Measurements from ENCODE around the gene PTPRK.
"Not testable (repeated sequence)": the region's sequence is repeated elsewhere in the genome, so short reads cannot be mapped to it uniquely, and the experiment has no call there.

Gene PTPRK

GRCh38 chr6:127990074-127990473, 530.3 kb downstream of the PTPRK start:
- DNase-seq, result no peak

GRCh38 chr6:127980996-127981395, 539.4 kb downstream of the PTPRK start:
- no peak for DNase-seq

GRCh38 chr6:127978185-127978584, 542.2 kb downstream of the PTPRK start:
- DNase-seq, result not testable (repeated sequence)

- DNase-seq, result no peak
Measured at GRCh38 chr6:127976796-127977195, 543.6 kb downstream of the PTPRK start.

DNA sequence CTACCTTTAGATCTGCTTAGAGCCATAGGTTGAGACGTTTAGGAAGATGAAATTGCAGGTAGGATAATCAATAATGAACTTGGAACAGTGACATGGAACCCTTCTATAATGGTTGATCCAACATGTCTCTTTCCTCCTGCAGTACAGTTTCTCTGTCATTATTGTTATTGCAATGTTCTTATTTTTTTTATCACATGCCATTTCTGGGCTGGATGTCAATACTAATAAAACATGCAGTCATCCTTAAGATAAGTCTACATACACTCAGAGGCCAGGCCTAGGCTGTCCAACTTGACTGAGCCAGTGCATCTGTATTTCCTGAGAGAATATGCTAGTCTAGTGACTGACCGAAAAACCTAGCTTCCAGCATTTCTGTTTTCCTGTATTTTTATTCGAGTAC, 544.3 kb downstream of the PTPRK start:
- no peak for DNase-seq

GRCh38 chr6:127972815-127973214, 547.6 kb downstream of the PTPRK start:
- DNase-seq, result no peak

DNA sequence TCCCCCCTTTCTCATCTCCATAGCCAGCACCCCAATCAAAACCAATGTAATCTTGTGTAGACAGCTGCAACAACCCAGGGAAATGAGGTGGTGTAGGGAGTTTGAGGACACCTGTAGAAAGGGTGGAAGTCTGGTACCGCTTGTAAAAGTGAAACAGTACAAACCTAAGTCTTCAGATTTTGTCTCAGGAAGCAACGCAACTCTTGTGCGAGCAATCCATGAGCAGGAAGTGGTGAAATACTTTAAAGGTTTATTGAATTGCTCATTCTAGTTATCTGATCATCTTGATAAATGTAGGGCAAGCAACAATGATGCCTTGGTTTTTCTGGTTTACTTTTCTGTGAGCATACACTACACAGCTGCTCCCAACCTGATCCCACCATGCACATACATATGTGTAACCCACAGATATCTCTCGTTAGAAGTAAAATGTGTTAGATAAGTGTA, 548.4 kb downstream of the PTPRK start:
- DNase-seq, result no peak

GRCh38 chr6:127971386-127971785, 549.0 kb downstream of the PTPRK start:
- DNase-seq, result no peak

GRCh38 chr6:127969701-127970100, 550.7 kb downstream of the PTPRK start:
- no peak for DNase-seq

DNA sequence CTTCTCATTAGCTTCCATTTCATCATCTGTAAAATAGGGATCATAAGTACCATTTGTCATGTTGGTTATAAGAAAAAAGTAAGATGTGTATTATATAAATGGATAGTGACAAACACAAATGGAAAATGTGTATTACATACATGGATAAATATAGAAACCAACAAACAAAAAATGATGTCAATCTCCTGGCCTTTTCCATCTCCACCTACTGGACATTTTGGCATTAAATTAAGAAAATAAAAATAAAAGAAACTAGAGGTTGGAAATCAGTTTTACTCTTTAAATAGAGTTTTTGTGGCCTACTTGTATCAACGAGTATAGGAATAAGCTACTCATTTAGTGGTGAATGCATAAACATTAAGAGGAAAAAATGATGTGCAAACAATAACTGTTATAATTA, 552.0 kb downstream of the PTPRK start:
- DNase-seq, result no peak

- no peak for DNase-seq
Measured at GRCh38 chr6:127967708-127968107, 552.7 kb downstream of the PTPRK start.

DNA sequence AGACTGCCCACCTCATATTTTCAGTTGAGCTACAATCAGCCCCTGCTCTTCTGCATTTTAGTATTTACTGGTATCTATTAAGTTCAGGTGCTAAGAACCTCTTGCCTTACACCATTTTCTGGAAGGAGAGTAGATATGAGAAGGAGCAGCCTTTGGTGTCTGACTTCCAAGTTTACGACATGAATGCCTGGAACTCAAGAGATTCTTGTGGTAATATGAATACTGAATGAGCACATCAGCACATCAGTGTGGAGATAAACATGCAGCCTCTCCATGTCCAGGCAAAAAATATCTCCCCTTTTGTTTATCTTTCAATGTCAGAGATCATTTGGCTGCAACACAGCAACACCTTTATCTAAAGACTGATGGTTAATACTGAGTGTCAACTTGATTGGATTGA, 553.8 kb downstream of the PTPRK start:
- DNase-seq, result no peak

GRCh38 chr6:127963495-127963894, 556.9 kb downstream of the PTPRK start:
- DNase-seq, result no peak

- DNase-seq, result no peak
Measured at GRCh38 chr6:127959869-127960268, 560.5 kb downstream of the PTPRK start.

- no peak for DNase-seq
Measured at GRCh38 chr6:127956956-127957355, 563.4 kb downstream of the PTPRK start.

DNA sequence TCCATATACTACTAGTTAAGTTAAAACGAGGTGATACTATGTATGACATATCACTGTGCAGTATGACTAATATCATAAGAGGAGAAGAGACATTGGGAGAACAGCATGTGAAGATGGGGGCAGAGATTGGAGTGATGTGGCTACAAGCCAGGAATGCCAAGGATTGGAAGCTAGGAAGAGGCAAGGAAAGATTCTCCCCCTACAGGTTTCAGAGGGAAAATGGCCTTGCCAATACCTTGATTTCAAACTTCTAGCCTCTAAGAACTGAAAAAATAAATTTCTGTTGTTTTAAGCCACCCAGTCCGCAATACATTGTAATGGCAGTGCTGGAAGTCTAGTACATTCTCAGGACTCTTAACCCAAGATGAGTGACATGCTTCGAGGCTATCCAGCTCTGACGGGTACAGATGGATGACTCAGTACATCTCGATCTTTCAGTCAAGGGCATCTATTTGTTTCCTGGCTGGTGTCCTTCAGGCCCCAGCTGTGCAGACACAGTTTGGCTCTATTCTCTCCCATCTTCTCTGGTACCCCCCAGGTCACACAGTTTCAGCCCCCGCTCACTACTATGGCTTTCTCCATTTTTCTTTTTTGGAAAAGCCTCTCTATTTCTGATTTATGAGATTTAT, 564.0 kb downstream of the PTPRK start:
- no peak for DNase-seq

GRCh38 chr6:127954082-127954481, 566.3 kb downstream of the PTPRK start:
- no peak for DNase-seq

DNA sequence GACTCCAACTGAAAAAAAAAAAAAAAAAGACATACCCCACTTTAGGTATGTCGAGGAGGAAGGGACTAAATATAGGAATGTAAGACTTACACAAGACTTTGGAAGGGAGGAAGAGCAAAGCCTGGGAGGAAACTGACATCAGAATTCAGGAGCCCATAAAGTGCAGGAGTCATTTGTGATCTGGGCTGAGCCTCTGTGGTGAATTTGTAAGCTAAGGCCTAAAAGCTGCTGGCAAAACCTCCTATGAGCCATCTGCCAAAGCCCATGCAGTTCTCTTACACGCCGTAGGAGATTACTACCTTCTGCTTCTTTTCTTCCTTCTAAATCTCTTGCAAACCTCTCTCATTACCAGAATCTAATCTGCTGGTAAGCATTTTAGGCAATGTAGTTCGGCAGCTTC, 567.6 kb downstream of the PTPRK start:
- DNase-seq, result no peak

DNA sequence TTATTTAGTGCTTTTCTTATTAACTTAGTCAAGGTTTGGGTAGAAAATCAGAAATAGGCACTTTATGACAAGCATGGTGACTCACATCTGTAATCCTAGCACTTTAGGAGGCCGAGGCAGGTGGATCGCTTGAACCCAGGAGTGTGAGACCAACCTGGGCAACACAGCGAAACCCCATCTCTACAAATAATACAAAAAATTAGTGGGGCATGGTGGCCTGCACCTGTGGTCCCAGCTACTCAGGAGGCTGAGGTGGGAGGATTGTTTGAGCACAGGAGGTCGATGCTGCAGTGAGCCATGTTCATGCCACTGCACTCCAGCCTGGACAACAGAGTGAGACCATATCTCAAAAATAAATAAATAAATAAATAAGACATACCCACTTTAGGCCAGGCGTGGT, 568.2 kb downstream of the PTPRK start:
- no peak for DNase-seq

GRCh38 chr6:127951172-127951917, 569.1 kb downstream of the PTPRK start:
- no peak for DNase-seq

- DNase-seq, result no peak
Measured at GRCh38 chr6:127950566-127951145, 569.7 kb downstream of the PTPRK start.

GRCh38 chr6:127949251-127949650, 571.1 kb downstream of the PTPRK start:
- no peak for DNase-seq

GRCh38 chr6:127946388-127946787, 574.0 kb downstream of the PTPRK start:
- DNase-seq, result no peak

DNA sequence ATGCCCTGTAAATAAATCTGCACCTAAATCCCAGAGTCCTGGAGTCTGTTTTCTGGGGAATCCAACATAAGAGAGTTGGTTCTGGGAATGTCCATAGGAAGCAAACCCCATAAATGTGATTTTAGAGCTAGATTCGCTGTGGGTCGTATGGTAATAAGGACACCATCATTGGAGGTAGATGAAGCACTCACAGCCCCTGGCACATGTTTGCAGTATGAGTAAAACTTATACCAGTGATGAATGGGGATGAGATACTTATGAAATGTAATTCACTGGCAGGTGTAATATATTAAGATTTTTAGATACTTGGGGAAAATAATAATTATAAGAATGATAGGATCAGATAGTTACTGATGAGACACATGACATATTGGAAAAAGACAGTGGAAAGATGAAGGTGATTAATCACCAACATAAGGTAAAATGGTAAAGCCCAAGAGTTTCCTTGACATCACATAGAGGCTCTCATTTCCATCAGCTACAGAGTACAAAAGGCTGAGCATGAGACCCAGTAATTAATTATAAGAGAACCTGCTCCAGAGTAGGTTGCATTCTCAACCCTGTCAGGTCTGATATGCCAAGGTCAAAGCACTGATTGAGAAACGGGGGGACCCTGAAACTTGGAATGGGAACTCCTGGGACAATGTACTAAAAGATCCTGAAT, 574.8 kb downstream of the PTPRK start:
- no peak for DNase-seq

Measured in NCI-H1105 (cell line).